GM12864 (cell line): Measurements from ENCODE around the gene IER3.
"Not testable (repeated sequence)": the region's sequence is repeated elsewhere in the genome, so short reads cannot be mapped to it uniquely, and the experiment has no call there.

ENCODE experiments used
- DNase-seq: peaks from one replicate; pipeline ENCODE4 v3.0.0-alpha.2; 2011; ENCODE audit warnings: low read depth
- H3K4me3 ChIP-seq: 2 replicates; pipeline ENCODE4 v1.5.1; 2011; ENCODE audit warnings: mild to moderate bottlenecking, low read depth, low read length, control low read depth
- CTCF ChIP-seq: IDR thresholded peaks from 2 replicates; pipeline ENCODE4 v1.5.1; 2011; ENCODE audit warnings: low read depth, mild to moderate bottlenecking, moderate library complexity, low read length, control low read depth, inconsistent platforms; ENCODE audit errors: missing control alignments

The IER3 gene

GRCh38 chr6:30769088-30769852 lies 24.9 kb upstream of the IER3 start:
- TF ChIP-seq CTCF: no peak
- DNase-seq: no peak
- H3K4me3 ChIP-seq: no peak overlapping the region

- TF ChIP-seq CTCF: no peak
- H3K4me3 ChIP-seq: no peak overlapping the region
- no peak for DNase-seq
Measured at GRCh38 chr6:30768634-30769087, 24.3 kb upstream of the IER3 start.

DNA sequence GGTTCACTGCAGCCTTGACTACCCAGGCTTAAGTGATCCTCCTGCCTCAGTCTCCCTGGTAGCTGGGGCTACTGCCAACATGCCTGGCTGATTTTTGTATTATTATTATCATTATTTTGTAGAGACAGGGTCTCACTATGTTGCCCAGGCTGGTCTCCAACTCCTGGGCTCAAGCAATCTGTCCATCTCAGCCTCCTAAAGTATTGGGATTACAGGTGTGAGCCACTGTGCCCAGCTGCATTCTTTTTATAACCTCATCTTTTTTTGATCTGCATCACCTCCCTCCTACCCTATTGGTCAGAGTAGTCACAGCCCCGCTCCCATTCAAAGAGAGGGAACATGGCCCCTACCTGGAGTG lies 23.6 kb upstream of the IER3 start:
- H3K4me3 ChIP-seq: no peak overlapping the region
- no peak for TF ChIP-seq CTCF
- DNase-seq: no peak

DNA sequence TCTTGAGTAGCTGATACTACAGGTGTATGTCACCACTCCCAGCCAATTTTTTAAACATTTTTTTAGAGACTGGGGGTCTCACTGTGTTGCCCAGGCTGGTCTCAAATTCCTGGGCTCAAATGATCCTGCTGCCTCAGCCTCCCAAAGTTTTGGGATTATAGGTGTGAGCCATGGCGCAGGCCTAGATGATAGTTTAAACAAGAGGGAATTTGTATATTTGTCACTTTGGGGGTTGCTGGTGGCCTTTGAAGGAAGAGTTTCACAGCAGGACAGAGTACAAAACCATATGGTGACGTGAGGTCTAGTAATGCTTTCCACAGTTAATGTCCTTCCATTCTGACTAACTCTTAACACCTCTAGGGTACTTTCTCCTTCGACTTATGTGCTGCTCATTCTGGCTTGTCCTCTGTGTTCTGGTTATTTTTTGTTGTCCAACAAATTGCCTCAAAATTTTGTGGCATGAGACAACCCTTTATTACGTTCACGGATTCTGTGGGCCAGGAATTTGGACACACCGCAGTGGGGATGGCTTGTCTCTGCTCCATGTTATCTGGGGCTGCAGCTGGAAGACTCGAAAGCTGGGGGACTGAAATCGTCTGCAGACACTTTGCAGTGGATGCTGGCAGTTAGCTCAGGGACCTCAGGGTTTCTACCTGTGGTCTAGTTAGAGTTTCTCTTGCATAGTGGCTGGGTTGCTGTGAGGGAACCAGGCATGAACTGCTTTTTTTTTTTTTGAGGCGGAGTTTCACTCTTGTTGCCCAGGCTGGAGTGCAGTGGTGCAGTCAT lies 23.0 kb upstream of the IER3 start:
- no peak overlapping the region for H3K4me3 ChIP-seq
- no peak for DNase-seq
- no peak for TF ChIP-seq CTCF

DNA sequence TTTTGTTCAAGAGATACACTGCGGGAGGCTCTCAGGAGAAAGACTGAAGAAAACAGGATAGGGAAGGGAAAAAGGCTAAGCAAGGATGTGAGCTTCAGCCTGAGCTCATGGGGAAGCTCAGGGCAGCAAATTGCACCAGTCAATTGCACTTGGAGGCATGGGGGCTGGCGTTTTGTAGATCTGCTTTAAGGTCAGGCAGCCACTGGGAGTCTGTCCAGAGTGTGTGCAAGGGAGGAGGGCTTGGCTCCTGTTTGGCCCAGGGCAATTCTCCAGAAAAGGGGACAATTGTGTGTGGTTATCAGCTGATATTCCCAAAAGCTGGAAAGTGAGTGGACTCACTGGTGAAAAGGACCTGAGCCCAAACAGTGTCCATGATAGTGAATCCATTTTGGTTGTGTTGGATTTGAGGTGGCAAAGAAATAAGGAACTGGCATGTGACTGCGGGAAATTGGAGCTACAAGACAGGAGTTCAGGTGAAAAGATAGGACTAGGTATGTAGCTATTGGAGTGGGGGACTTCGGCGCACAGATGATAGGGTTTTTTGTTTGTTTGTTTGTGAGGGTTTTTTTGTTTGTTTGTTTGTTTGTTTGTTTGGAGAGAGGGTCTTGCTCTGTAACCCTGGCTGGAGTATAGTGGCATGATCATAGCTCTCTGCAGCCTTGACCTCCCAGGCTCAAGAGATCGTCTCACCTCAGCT lies 22.3 kb upstream of the IER3 start:
- DNase-seq: no peak
- no peak for TF ChIP-seq CTCF

DNA sequence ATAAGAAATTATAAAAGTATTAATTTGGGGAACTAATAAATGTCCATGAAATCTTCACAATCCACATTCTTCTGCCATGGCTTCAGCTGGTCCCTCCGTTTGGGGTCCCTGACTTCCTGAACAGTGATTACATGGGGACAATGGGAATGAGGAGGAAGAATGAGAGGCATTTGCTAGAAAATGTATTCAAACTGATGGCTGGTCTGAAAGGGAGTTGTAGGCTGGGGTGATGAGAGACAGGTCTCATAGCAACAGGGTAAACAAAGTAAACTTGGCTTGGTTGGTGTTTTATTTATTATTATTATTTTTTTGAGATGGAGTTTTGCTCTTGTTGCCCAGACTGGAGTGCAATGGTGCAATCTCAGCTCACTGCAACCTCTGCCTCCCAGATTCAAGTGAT lies 21.1 kb upstream of the IER3 start:
- H3K4me3 ChIP-seq, DNase-seq: not testable (repeated sequence)

More for the DNA sequence above, 22.3 kb upstream of the IER3 start:
- H3K4me3 ChIP-seq: no peak overlapping the region

DNA sequence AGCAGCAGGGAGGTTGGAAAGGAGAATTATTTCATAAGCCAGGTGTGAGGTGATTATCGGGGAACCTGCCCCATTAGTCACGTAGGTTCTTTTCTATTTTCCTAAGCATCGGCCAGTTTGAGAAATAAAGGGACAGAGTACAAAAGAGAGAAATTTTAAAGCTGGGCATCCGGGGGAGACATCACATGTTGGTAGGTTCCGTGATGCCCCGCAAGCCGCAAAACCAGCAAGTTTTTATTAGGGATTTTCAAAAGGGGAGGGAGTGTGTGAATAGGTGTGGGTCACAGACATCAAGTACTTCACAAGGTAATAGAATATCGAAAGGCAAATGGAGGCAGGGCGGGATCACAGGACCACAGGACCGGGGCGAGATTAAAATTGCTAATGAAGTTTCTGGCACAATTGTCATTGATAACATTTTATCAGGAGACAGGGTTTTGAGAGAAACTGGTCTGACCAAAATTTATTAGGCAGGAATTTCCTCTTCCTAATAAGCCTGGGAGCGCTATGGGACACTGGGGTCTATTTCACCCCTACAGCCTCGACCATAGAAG lies 20.2 kb upstream of the IER3 start:
- not testable (repeated sequence) for DNase-seq, H3K4me3 ChIP-seq
